ENCODE results near the gene COL18A1. TPM values are rescaled to one million over a fixed set of nuclear protein-coding genes. Genes with fewer than 3 reads are reported as not detected.
A peak's percentile ranks its signal among the peaks of the same experiment; 100 is the strongest.
"Not testable (repeated sequence)": the region's sequence is repeated elsewhere in the genome, so short reads cannot be mapped to it uniquely, and the experiment has no call there.

Gene COL18A1
- total RNA-seq, 4 donors from 2014 or later, result 19.3 to 121 (median 23.3) TPM

DNA sequence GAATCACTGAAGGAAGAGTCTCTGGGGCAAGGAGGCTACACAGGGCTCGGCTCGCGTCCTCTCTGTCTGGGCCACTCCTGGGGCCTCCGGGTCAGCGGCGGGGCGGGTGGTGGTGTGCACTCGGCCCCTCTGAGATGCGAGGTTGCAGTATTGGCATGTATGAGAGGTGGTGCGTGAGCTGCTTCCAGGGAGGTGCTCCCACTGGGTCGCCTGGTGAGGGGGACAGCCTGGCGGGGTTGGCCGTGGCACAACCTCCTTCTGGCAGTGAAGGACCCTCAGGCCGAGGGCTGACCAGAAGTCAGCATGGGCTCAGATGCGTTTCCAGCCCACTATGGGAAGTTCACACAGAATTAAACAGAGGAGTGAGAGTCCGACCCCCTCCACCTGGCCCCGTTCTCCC, 38.5 kb upstream of the COL18A1 start:
- Histone ChIP-seq H3K9me3 (no peaks in the 10 kb centered on the region), H3K27ac (peak overlapping the region; percentile 55 to 61 (median 60)), H3K36me3 (no peaks in the 10 kb centered on the region), H3K4me1 (peaks cover 4 to 21% (median 7%) of the 10 kb centered on the region in 4 donors), H3K27me3 (no peaks in the 10 kb centered on the region), H3K4me3 (no peak overlapping the region)
- in situ Hi-C loops (cut with MboI; ENCODE audit: low pct_ligation_motif_present in 1 of 4, low pct_unique_long_range_greater_than_20kb in 1 of 4, low sequenced_read_pairs in 3 of 4), result no loop called here
- intact Hi-C loops (cut with DNase I; ENCODE audit: low total_unique reads), result no loop called here
- WGBS, 2 donors (ENCODE audit: low coverage in 1 of 2), result 88 to 100% methylated on average over 3 to 17 of the region's 17 CpGs
- TF ChIP-seq, protein P1, sequence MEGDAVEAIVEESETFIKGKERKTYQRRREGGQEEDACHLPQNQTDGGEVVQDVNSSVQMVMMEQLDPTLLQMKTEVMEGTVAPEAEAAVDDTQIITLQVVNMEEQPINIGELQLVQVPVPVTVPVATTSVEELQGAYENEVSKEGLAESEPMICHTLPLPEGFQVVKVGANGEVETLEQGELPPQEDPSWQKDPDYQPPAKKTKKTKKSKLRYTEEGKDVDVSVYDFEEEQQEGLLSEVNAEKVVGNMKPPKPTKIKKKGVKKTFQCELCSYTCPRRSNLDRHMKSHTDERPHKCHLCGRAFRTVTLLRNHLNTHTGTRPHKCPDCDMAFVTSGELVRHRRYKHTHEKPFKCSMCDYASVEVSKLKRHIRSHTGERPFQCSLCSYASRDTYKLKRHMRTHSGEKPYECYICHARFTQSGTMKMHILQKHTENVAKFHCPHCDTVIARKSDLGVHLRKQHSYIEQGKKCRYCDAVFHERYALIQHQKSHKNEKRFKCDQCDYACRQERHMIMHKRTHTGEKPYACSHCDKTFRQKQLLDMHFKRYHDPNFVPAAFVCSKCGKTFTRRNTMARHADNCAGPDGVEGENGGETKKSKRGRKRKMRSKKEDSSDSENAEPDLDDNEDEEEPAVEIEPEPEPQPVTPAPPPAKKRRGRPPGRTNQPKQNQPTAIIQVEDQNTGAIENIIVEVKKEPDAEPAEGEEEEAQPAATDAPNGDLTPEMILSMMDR (IDR thresholded peaks at IDR 0.05), result no peak
- TF ChIP-seq POLR2A (IDR thresholded peaks at IDR 0.05) (no peak), POLR2AphosphoS5 (IDR thresholded peaks at IDR 0.05) (no peak), EP300 (IDR thresholded peaks at IDR 0.05; ENCODE audit: low read depth) (no peak)
- DNase-seq, result no peak

DNA sequence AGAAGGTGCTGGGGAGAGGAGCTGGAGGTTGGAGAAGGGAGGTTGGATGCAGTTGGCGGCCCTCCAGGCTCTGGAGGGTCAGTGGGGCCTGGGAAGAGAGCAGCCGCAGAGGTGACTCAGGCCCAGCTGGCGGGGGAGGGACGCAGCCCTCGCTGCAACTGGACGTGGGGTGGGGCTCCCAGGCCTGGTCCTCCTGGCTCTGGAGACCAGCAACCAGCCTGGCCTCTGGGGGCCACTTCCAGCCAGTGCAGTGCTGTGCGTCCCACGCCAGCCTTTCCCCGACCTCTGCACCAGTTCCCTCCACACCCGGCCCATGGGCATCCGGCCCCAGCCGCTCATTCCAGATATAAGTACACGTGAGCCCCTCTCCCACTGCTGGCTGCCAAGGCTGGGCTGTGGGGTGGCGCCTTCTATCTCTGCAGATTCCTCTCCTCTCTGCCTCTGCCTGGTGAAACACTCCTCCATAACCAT, 38.0 kb upstream of the COL18A1 start:
- in situ Hi-C loops (cut with MboI; ENCODE audit: low pct_ligation_motif_present in 1 of 4, low pct_unique_long_range_greater_than_20kb in 1 of 4, low sequenced_read_pairs in 3 of 4), result no loop called here
- 59% methylated on average over 14 of the region's 14 CpGs; no CpG with 5 or more reads in 1 of the 2 donors for WGBS, 2 donors (ENCODE audit: low coverage in 1 of 2)
- peak; percentile 55 for DNase-seq
- no peaks in the 10 kb centered on the region for H3K36me3 ChIP-seq
- H3K4me3 ChIP-seq, result no peak overlapping the region
- peak overlapping the region; percentile 55 to 61 (median 60) for H3K27ac ChIP-seq
- H3K9me3 ChIP-seq, result no peaks in the 10 kb centered on the region
- no peaks in the 10 kb centered on the region for H3K27me3 ChIP-seq
- peaks cover 4 to 21% (median 7%) of the 10 kb centered on the region in 4 donors for H3K4me1 ChIP-seq
- TF ChIP-seq POLR2A (IDR thresholded peaks at IDR 0.05) (no peak), EP300 (IDR thresholded peaks at IDR 0.05; ENCODE audit: low read depth) (no peak), POLR2AphosphoS5 (IDR thresholded peaks at IDR 0.05) (no peak)
- TF ChIP-seq, protein P1 (IDR thresholded peaks at IDR 0.05), result no peak
- intact Hi-C loops (cut with DNase I; ENCODE audit: low total_unique reads), result no loop called here

DNA sequence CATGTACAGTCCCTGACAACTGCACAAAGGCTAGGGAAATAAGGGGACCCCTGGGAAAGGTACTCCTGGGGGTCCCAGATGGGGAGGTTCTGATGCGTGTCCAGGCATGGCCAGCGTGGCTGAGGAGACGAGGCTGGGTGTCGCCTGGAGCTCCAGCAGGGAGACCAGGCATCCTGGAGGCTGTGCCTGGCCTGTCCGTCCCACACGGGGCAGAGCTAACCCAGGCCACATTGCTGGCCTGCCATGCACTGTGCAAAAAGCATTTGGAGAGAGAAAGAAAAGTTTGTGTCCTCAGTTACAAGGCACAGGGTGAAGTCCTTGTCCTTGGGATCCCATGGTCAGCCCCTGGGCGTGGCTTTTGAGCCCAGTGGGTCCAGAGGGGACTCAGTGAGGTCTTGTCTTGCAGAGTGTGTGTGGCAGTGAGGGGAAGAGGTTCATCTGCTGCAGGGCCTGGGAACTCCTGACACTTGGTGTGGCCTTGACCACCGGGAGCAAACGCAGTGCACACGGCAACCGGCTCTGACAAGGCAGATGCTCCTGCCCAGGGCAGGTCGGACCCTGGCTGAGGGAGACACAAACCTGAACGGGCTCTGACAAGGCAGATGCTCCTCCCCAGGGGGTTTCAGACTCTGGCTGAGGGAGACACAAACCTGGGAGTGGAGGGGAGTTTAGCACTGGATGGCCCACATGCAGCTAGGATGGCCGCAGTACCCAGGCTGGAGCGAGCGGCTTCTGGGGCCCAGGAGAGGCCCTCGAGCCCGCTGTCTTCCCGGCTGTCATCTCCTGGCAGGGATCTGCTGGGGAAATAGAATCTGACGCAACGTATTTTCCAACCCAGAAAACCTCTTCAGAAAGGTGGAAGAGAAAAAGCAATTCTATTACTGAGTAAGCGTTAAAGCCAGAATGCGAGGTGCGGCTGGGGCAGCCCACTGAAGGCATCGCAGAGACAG, 37.3 kb upstream of the COL18A1 start:
- H3K36me3 ChIP-seq, result no peaks in the 10 kb centered on the region
- in situ Hi-C loops (cut with MboI; ENCODE audit: low pct_ligation_motif_present in 1 of 4, low pct_unique_long_range_greater_than_20kb in 1 of 4, low sequenced_read_pairs in 3 of 4), result no loop called here
- intact Hi-C loops (cut with DNase I; ENCODE audit: low total_unique reads), result no loop called here
- H3K27me3 ChIP-seq, result no peaks in the 10 kb centered on the region
- no peak overlapping the region for H3K4me3 ChIP-seq
- H3K9me3 ChIP-seq, result no peaks in the 10 kb centered on the region
- 75 to 90% methylated on average over 4 to 25 of the region's 25 CpGs for WGBS, 2 donors (ENCODE audit: low coverage in 1 of 2)
- peak overlapping the region; percentile 38 to 61 (median 60) for H3K27ac ChIP-seq
- no peak for TF ChIP-seq POLR2AphosphoS5 (IDR thresholded peaks at IDR 0.05)
- TF ChIP-seq, protein P1 (IDR thresholded peaks at IDR 0.05), result no peak
- TF ChIP-seq EP300 (IDR thresholded peaks at IDR 0.05; ENCODE audit: low read depth), result no peak
- no peak for TF ChIP-seq POLR2A (IDR thresholded peaks at IDR 0.05)
- H3K4me1 ChIP-seq, result peaks cover 4 to 21% (median 7%) of the 10 kb centered on the region in 4 donors
- no peak for DNase-seq

DNA sequence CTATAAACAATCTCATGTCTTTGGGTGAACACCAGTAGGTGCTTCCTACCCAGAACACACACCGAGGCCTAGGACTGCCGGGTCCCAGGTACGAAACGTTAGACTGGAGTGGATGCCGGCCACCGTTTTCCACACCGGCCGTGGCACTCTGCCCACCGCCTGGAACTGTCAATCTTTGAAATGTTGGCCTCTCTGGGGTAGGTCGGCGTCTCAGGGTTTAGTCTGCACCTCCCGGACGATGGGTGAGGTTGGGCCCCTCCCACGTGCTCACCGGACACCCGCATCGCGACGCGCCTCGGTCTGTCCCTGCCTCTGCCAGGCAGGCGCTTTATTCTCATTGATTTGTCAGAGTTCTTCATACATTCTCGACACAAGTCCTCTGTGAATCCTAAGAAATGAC, 35.9 kb upstream of the COL18A1 start:
- H3K27me3 ChIP-seq; in situ Hi-C loops (cut with MboI; ENCODE audit: low pct_ligation_motif_present in 1 of 4, low pct_unique_long_range_greater_than_20kb in 1 of 4, low sequenced_read_pairs in 3 of 4); DNase-seq; intact Hi-C loops (cut with DNase I; ENCODE audit: low total_unique reads); H3K36me3 ChIP-seq; H3K9me3 ChIP-seq; H3K27ac ChIP-seq; H3K4me3 ChIP-seq: not testable (repeated sequence)
- H3K4me1 ChIP-seq, result peaks cover 4 to 21% (median 6%) of the 10 kb centered on the region in 4 donors
- 87 to 98% methylated on average over 9 to 23 of the region's 23 CpGs for WGBS, 2 donors (ENCODE audit: low coverage in 1 of 2)

Data from transverse colon (tissue), 4 donors.